Measurements from ENCODE around the gene HLA-F. TPM values are rescaled to one million over a fixed set of nuclear protein-coding genes. Genes with fewer than 3 reads are reported as not detected.

The HLA-F gene
- total RNA-seq, 1 donor from 2014 or later, result 736 TPM

- no peak for DNase-seq
- Mint-ChIP-seq H3K27ac (no peak overlapping the region), H3K4me1 (no peaks in the 10 kb centered on the region), H3K27me3 (no peaks in the 10 kb centered on the region), H3K36me3 (ENCODE audit: low read depth) (peaks cover 9% of the 10 kb centered on the region), H3K4me3 (no peak overlapping the region), H3K9me3 (no peaks in the 10 kb centered on the region)
- intact Hi-C loops (cut with micrococcal nuclease), result no loop called here
- ATAC-seq (ENCODE audit: low read depth), result no peak
- no peak for TF ChIP-seq CTCF (IDR thresholded peaks at IDR 0.05)
- CTCF ChIA-PET, result no interaction called here
- POLR2A ChIA-PET, result no interaction called here
These were observed 18.9 kb downstream of the HLA-F start for GRCh38 chr6:29742127-29742526.

- H3K36me3 Mint-ChIP-seq (ENCODE audit: low read depth), result peaks cover 8% of the 10 kb centered on the region
- no peak overlapping the region for H3K27ac Mint-ChIP-seq
- H3K4me3 Mint-ChIP-seq, result no peak overlapping the region
- intact Hi-C loops (cut with micrococcal nuclease), result no loop called here
- H3K4me1 Mint-ChIP-seq, result peaks cover 8% of the 10 kb centered on the region
- ChIA-PET CTCF (no interaction called here), POLR2A (no interaction called here)
- no peak for TF ChIP-seq CTCF (IDR thresholded peaks at IDR 0.05)
- no peaks in the 10 kb centered on the region for H3K9me3 Mint-ChIP-seq
- no peak for ATAC-seq (ENCODE audit: low read depth)
- no peaks in the 10 kb centered on the region for H3K27me3 Mint-ChIP-seq
- no peak for DNase-seq
These were observed 19.8 kb downstream of the HLA-F start for GRCh38 chr6:29743025-29743424.

- intact Hi-C loops (cut with micrococcal nuclease), result no loop called here
- Mint-ChIP-seq H3K4me1 (peaks cover 12% of the 10 kb centered on the region), H3K36me3 (ENCODE audit: low read depth) (peaks cover 6% of the 10 kb centered on the region), H3K9me3 (no peaks in the 10 kb centered on the region), H3K27ac (no peak overlapping the region), H3K27me3 (no peaks in the 10 kb centered on the region), H3K4me3 (no peak overlapping the region)
- ATAC-seq (ENCODE audit: low read depth) (no peak), DNase-seq (no peak)
- ChIA-PET CTCF (no interaction called here), POLR2A (no interaction called here)
- no peak for TF ChIP-seq CTCF (IDR thresholded peaks at IDR 0.05)
These were observed 20.3 kb downstream of the HLA-F start for GRCh38 chr6:29743568-29743967.

GRCh38 chr6:29744131-29744530 is 20.9 kb downstream of the HLA-F start:
- no peak for TF ChIP-seq CTCF (IDR thresholded peaks at IDR 0.05)
- no peaks in the 10 kb centered on the region for H3K9me3 Mint-ChIP-seq
- no peak overlapping the region for H3K4me3 Mint-ChIP-seq
- no peak for DNase-seq
- peaks cover 15% of the 10 kb centered on the region for H3K4me1 Mint-ChIP-seq
- no peaks in the 10 kb centered on the region for H3K27me3 Mint-ChIP-seq
- POLR2A ChIA-PET, result no interaction called here
- CTCF ChIA-PET, result no interaction called here
- ATAC-seq (ENCODE audit: low read depth), result no peak
- intact Hi-C loops (cut with micrococcal nuclease), result no loop called here
- H3K36me3 Mint-ChIP-seq (ENCODE audit: low read depth), result peaks cover 3% of the 10 kb centered on the region
- no peak overlapping the region for H3K27ac Mint-ChIP-seq

GRCh38 chr6:29744621-29745020 is 21.4 kb downstream of the HLA-F start:
- intact Hi-C loops (cut with micrococcal nuclease), result loop anchor here (5.0 kb wide), 1 partner anchor 112 kb away; the partner anchor contains the start of gene GABBR1
- H3K4me1 Mint-ChIP-seq, result peaks cover 20% of the 10 kb centered on the region
- CTCF ChIA-PET, result no interaction called here

More at GRCh38 chr6:29744621-29745020, 21.4 kb downstream of the HLA-F start:
- POLR2A ChIA-PET, result no interaction called here
- H3K9me3 Mint-ChIP-seq, result no peaks in the 10 kb centered on the region
- DNase-seq, result no peak
- H3K27ac Mint-ChIP-seq, result no peak overlapping the region
- TF ChIP-seq CTCF (IDR thresholded peaks at IDR 0.05), result no peak
- no peak for ATAC-seq (ENCODE audit: low read depth)
- peaks cover 3% of the 10 kb centered on the region for H3K36me3 Mint-ChIP-seq (ENCODE audit: low read depth)
- no peak overlapping the region for H3K4me3 Mint-ChIP-seq
- H3K27me3 Mint-ChIP-seq, result no peaks in the 10 kb centered on the region
